ENCODE results near the gene FAIM2.

The FAIM2 gene
- total RNA-seq = 0 to 3.3 (median 0.08) reads per million in 17 experiments

DNA sequence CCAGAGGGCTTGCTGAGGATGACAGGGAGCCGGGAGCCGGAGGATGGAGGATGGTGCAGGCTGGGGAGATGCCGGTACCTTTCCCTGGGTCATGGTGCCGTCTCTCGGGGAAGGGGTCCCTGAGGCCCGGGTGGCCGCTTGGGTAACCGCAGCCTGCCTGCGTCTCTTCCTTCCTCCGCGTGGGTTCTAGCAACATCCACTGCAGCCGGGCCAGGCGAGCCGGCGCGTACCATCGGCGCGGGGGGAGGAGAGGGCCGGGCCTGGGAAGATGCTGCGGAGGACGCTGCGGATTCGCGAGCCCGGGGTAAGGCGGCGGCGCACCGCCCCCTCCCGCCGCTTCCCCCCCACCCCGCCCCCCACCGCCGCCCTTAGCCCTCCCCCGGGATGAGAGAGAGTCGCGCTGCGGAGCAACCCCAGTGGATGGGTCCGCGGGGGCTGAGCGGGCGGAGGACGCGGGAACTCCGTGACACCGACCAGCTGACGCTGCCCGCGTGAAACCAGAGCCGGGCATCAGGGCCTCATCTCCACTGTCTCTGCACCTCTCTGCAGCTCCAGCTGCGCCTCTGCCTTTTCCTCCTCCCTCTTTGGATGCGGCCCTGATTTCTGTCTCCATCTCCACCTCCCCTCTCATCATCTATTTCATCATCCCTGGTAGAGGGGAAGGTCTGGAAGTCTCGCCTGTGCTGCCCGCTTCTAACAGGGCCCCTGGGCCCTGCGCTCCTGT, at the start of gene FAIM2:
Gene FAIM2 (minus strand): TSS at position 201 of the 724 bp plus-strand sequence. CDS start 108 bp downstream, at position 93.
- DNase-seq = peak in 3 of 4 experiments; percentile 23 to 90 (median 84)

DNA sequence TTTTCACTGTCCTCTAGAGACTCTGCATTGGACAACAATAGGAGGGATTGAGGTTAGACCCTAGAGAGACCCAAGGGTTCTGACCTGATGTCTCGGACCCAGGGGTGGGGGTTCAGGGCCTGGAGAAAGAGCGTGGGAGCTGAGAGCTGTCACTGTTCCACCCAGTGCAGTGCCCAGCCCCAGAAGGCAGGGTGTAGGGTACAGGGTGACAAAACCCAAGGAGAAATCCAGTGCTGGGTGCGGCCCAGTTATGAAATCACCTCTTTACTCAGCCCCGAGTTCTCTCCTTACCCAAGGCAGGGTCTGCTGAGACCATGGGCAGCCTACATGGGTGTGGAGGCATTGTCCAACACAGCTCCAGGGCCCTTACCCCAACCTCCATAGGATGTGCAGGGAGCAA, 49.5 kb upstream of the FAIM2 start:
- no peak for DNase-seq

DNA sequence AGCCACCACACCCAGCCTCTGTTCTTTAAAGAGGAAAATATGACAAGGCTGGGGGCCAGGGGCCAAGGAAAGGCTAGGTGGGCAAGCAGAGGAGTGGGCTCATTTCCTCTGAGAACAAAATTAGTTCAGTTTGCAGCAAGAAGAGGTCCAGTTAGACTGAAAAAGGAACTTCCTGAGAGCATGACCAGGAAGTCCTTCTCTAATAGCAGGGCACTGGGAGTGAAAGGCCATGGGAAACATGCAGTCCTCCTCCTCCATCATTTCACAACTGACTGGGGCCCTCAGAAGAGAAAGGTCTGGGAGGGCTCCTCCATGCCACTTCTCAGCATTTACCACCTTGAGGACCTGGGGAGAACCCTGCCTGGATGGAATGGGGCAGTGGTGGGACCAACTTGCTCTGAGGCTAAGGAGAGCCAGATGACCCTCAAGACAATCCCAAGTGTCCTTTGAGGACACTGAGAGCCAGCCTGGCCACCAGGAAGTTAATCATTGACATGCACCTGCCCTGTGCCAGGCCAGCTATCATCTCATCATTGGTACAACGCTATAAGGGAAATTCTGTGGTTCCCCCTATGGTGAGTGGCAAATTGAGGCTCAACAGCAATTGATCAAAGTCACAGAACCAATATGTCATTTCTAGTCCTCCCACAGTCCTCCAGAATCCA, 48.8 kb upstream of the FAIM2 start:
- DNase-seq = peak; percentile 38 to 76 (median 68)

DNA sequence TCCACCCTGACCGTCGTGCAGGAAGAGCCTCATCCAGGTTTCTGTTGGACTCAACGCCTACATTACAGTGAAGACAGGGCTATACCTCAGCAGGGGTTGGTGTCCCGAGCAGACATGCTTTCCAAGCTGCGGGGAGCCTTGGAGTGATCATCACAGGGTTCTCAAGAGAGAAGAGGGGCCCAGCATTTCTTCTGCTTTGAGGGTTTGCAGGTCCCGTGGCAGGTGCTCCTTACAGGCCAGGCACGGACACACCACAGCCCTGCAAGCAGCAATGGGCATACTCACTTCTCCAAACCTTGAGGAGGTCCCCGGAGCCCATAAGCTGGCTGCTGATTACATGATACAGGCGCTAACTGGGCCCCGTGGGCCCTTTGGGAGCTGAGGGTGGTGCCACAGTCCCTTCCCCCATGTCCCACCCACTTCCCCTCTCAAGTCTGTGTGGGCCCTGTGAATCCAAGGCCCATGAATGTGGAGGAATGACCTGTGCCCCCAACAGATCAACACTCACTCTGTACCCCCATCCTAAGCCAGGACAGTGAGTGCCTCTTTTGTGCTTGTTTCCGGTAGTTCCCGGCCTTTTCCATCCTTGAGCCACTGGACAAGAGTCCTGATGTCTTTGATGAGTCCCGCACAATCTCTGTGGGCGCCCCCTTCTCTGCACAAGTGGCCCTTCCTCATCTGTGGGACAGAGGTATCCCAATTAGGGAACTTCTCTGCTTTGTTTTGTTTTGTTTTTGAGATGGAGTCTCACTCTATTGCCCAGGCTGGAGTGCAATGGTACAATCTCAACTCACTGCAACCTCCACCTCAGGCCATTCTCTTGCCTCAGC, 47.9 kb upstream of the FAIM2 start:
- peak; percentile 16 to 51 (median 34) for DNase-seq

DNA sequence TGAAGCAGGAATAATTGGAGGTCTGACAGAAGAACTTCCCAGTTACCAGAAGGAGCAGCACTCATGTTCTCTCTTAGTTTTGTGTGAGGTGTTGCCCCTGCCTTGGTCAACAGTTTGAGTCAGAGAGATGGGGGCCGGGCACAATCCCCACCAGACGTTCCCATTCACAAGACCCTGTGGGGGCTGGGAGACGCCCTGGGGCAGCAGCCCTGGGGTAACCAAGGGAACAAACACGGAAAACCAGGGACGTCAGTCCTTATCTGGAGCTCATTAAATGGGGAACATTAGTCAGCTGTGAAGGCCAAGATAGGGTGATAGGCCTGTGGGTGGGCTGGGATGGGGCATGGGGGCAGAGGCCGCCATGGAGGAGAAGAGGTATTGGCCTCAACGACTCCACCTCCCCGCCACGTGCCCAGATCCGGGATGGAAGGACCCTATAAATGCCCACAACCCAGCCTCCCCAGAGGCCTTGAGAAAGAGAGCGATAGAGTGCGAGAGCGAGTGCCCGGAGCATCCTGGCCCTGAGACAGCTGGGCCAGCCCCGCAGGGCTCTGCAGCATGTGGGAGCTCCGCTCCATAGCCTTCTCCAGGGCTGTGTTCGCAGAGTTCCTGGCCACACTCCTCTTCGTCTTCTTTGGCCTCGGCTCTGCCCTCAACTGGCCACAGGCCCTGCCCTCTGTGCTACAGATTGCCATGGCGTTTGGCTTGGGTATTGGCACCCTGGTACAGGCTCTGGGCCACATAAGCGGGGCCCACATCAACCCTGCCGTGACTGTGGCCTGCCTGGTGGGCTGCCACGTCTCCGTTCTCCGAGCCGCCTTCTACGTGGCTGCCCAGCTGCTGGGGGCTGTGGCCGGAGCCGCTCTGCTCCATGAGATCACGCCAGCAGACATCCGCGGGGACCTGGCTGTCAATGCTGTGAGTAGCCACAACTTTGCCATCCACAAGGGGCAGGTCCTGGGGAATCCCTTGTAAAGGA, 46.9 kb upstream of the FAIM2 start, which contains the start of gene AQP2:
Gene AQP2 (plus strand): TSS at position 465 of the 979 bp plus-strand sequence. CDS start 94 bp downstream, at position 559.
- DNase-seq = peak in 1 of 4 experiments; percentile 3

DNA sequence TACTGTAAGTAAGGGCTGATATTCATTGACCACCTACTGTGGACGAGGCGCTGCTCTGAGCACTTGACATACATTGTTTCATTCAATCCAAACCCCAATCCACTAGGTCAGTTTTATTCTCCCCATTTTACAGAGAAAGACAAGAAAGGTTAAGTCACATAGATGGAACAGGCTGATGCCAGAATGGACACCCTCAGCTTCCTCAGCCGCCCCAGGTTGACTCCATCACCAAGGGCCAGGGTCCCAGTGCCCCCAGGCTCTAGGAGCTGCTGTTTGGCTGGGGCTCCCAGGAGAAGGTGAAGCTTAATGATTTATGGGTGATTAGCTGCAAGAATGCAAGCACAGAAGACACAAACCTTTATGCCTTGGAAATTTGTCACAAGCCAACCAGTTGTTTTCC, 46.2 kb upstream of the FAIM2 start:
- DNase-seq = peak in 1 of 4 experiments; percentile 0

DNA sequence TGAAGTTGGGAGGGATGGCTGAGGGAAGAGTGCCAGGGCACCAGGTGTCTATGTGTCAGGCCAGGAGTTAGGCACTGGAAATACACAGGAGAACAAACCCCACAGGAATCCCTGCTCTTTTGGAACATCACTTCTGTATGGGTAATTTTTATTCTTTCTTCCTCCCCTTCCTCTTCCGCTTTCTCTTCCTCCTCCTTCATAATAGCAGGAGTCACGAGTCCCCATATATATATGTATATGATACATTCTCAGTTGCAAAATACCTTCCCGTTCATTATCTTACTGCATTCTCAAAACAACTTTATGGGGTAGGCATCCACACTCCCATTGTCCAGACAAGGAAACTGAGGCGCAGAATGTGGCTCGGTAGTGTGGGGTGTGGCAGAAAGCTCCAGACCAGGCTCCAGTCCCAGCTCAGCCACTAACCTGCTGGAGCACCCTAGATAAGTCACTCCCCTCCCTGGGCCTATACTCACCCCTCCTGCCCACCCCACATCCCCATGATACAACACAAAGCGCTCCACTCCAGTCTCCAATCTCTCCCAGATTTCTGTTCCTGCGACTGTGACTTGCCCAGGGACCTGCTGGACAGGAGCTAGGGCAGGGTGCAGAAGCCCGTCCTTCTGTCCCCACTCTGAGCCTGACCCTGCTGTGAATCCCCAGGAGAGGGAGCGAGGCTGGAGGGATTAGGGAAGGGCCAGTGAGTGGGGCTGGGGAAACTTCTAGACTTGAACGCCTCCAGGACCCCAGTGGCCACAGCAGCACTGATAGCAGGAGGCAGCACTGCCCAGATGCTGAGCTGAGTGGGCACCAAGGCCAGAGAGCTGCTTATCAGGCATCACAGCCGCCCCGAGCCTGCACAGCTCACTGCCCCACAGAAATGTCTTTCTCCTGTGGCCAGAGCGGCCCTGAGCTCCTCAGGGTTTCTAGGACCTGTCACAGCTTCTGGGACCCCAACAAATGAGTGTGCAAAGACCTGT, 45.5 kb upstream of the FAIM2 start:
- DNase-seq = peak in 3 of 4 experiments; percentile 39 to 77 (median 73)

DNA sequence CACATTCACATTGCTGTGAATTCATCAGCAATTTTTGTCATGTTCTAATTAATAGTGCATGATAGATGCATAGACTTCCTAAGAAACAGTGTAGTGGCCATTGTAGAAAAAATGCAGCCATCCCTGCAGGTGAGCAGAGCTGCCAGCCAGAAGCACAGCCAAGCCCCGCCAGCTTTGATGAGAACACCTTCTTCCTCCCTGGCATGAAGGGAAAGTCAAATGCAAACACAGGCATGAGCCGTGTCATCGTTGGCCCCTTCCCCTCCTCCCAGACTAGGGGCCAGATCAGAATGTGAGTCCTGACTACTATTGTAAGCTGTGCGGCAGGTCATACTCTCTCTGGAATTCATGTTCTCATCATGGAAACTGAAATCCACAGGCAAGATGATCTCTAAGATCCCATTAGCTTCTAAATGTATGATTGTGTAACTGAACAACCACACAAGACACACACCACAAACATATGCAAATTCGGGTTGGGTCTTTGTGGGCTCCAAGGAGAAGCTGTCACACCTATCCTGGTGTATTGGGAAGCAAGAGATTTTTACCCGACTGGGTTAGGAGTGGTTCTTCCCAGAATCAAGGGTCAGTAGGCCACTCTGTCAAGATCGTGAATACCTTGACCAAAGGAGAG, 44.0 kb upstream of the FAIM2 start:
- no peak for DNase-seq

DNA sequence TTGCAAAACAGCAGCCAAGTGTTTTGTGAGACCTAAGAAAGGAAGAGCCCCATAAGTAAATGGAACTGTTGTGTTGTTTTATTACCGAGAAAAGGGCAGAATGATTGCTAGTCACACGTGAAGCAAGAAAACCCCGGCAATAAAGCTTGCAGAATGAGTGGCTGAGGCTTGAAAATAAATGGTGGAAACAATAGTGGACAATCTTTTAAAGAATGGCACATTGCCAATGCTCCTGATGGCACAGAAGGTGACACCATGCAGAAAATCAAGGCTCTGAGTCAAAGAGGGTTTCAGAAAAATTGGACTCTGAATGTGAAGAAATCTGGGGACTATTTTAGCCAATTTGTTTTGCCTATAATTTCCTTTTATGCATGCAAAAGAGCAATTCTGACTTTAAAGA, 42.8 kb upstream of the FAIM2 start:
- DNase-seq = no peak

DNA sequence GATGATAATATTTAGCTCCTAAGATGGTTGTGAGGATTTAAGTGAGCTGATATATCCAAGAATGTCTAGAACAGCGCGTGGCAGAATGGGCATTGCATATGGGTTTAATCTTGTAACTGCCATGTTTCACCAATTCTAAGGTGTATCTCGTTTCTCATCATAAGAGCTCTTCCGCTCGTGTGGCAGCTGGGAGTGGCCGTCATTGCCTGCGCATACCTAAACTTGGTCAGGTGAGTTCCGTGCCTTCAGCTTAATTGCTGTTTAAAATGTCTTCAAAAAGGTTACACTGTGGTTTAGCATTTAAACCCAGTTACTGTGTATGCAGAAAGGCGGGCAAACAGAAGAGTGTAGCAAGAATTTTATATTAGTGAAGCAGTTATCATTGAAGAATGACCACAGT, 42.4 kb upstream of the FAIM2 start:
- no peak for DNase-seq

DNA sequence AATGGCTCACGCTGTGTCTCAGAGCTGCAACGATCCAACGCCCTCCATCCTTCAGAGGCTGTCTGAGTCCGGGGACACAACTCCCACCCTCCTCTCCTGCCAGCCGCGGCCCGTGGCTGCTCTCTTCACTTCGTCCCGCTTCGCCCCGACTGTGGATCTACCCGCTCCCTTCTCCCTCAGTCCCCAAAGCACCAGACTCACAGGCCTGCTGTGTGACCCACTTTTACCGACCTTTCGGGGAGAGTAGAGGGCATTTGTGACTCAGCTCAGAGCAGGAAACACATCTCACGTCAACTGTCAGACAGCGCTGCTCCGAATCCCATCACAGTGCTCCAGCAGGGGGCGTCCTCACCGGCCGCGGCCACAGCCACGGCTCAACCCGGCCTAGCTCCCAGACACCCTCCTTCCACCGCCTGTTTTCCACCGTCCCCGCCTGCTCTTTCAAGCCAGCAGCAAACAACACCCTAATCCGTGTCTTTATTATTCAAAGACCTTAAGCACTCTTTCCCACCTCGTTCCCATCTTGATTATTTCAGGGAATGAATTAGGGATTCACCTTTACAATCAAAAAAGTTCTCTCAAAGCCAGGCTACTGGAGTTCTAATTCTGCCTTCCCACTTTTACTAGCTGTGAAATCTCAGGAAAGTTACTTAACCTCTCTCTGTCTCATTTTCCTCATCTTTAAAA, 41.8 kb upstream of the FAIM2 start:
- peak; percentile 84 to 93 (median 88) for DNase-seq

DNA sequence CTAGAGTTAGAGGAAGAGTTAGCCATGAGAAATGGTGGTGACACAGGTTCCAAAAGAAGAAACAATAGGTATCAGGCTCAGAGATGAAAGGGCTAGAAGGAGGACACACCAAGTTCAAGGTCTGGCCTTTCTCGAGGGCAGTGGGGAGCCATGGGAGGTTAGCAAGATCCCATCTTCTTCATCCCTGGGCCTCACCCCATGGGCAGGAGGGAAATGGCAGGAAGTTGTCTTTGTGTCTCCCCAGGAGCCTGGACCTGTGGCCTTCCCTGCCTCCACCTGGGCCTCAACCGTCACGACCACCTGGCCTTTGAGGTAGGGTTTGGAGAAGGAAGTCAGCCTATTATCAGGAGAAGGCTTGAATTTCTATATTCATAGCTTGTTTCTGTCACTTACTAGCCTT, 41.0 kb upstream of the FAIM2 start:
- DNase-seq = no peak

DNA sequence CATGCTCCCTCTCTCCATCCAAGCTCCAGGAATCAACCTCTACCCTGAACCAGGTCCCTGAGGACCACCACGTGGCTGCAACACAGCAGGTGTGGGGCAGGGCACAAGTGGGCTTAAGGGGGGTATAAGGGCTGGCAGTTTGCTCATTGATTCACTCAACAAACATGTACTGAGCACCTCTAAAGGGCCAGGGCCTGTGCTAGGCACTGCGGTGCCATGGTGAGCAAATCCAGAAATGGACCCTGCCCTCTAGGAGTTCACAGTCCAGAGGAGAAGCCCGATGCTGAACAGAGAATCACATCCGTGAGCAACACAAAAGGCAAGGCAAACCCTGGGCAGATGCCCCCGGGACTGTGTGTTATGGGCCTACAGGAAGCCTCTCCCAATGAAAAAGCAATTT, 40.3 kb upstream of the FAIM2 start:
- peak in 1 of 4 experiments; percentile 1 for DNase-seq

DNA sequence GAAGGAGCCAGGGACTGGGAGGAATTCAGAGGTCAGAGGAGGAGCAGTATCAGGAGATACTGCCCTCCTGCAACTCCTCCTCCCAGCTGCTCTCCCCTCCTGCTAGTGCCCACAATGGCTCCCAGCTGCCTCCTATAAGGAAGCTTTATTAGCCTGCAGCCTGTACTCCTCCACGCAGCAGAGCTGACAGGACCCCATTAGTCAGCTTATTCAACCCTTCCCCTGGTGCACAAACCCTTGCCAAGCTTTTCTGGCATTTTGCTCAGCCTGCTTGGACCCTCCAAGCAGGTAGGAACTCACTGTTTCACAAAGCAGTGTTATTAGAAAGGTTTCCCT, 39.9 kb upstream of the FAIM2 start:
- peak in 1 of 4 experiments; percentile 2 for DNase-seq

DNA sequence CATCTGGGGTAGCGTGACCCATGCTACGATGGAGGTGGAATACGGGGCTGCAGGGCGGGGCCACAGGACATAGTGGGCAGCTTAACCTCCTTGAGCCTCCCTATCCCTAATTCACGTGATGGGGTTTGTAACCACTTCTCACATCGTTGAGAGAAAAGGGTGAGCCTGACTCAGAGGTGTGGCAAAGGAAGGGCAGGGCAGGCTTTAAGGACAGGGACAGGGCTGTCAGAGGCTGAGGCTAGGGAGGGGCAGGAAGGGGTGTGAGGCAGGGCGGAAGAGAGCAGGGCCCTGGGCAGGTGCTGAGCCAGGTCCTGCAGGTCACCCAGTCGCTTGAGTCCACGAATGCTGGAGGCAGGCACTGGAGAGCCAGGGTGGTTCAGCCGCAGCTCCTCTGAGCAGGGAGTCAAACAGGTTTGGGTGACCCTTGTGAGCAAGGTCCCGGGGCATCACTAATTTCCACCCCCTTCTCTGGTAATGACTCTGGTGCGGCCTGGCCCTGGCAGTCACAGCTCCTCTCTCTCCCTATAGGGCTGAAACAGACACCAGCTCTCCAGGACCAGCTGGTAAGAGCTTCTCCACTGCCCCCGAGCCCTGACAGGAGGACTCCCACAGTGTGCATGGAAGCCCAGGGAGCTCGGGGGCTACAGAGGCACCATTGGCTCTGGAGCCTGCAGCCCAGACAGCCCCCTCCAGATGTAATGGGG, 39.4 kb upstream of the FAIM2 start:
- DNase-seq = peak in 1 of 4 experiments; percentile 1

DNA sequence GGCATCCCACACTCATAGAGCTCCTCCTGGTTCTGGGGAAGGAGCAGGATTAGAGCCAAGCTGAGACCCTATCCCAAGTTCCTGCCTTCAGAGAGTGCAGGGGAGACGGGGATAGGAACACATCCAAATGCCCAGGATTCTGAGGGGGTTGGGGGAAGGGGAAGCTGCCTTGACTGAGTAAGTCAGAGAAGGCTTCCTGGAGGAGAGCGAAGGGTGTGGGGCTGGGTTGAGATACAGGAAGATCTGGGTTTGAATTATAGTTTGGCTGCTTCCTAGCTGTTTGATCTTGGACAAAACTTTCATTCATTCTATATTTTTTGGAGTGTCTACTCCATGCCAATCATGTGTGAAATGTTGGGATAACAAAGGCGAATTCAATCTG, 38.8 kb upstream of the FAIM2 start:
- peak in 1 of 4 experiments; percentile 2 for DNase-seq

DNA sequence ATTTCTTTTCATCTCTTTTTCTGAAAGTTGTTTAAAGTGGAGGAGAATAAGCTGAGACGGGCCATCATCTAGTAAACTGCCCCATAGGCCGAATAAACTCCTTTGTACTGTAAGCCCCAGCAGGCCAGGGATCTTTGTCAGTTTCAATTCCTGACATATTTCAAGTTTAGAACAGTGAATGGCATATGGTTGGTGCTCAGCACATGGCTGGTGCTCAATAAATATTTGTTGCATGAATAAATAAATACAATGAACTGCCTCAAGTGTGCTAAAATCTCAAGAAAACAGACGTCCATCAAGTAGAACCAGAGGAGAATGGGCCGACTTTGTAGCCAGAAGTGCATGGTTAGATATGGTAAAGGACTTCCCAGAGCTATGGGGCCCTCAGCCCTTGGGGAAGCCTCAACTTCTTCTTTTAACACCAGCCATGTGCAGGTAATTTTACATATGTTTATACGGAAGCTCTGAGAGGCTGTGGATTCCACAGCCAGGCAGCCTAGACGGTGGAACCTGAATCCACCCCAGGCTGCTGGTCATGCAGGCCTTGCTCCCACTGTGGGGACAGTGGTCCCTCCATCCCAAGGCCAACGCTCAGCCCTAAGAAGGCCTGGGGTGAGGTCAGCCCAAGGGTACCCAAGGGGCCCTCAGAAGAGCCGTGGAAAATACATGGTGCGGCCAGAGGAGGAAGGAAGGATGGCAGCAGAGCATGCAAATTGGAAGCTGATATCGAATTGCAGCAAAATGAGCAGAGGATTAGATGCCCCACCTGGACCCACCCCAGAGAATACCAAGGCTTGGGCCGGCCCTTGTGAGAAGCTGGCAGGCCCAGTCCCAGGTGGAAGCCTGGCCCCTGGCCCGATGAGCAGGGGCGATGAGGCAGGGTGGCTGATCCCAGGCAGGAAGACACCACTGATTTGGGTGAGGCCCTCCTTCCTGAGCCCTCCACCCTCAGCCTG, 38.1 kb upstream of the FAIM2 start:
- DNase-seq = peak in 1 of 4 experiments; percentile 11

DNA sequence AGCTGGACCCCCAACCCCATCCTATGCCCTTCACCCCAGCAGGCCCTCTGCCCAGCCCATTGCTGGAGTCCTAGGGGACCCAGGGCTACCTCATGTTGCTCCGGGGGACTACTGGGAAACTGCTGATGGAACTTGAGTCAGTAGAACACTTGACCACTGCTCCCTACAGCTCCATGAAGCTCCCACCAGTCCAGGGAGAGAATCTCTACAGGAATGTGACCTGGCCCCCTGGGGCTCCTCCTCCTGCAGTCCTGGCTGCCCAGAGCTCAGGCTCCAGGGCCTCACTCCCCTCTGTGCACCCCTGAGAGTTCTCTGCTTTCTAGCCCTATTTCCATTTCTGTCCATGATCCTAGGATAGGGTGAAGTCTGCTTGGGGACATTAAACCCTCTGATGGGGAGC, 36.0 kb upstream of the FAIM2 start:
- peak in 1 of 4 experiments; percentile 0 for DNase-seq
